Measurements from ENCODE around the gene BTG3. TPM values are rescaled to one million over a fixed set of nuclear protein-coding genes. Genes with fewer than 3 reads are reported as not detected.

BTG3 gene
- total and polyA plus RNA-seq, 10 of the 15 experiments (the other 5 are each of a cell fraction or from before 2014, with no cell fraction given), result 15.7 to 74.4 (median 34.8) TPM

DNA sequence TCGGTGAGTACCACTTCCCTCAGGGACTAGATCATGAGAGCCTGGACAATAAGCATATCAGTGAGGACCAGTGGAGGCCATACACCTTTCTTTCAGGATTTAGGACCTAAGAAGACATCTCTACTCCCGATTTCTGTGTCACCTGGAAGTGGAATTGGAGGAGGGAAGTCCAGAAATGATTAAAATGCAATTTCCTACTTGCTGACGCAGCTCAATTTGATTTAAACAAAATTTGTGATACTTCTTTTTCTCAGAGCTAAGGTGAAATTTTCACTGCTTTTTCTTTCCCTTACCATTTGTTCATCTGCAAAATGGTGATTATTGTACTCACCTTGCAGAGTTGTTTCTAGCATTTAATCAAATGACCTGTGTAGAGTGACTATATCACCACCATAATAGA lies 38.8 kb upstream of the BTG3 start:
- ChIA-PET POLR2A (no interaction called here), RAD21 (ENCODE audit: unreplicated experiment) (no interaction called here), CTCF (interaction anchor here (0.9 kb wide), 1 partner anchor 252 kb away, joined by 3 read pairs; no protein-coding TSS in a partner anchor), SMC1A (ENCODE audit: uncharacterized antibody, unreplicated experiment) (no interaction called here)
- Histone ChIP-seq H3K9ac (ENCODE audit: control insufficient read depth, insufficient read depth, low read length) (no peak overlapping the region), H3K36me3 (ENCODE audit: control insufficient read depth in 2 of 2, insufficient read depth in 2 of 2, low read length in 1 of 2) (no peaks in the 10 kb centered on the region), H3K27me3 (replicated peaks in 1 of 2; ENCODE audit: control insufficient read depth in 2 of 2, insufficient read depth in 2 of 2, low read length in 1 of 2) (no peaks in the 10 kb centered on the region), H3K4me1 (ENCODE audit: control insufficient read depth, insufficient read depth, low read length) (no peaks in the 10 kb centered on the region), H3K9me3 (replicated peaks; ENCODE audit: control insufficient read depth, insufficient read depth, low read length) (no peaks in the 10 kb centered on the region), H3K27ac (ENCODE audit: control insufficient read depth, insufficient read depth) (no peak overlapping the region), H3K79me2 (ENCODE audit: control insufficient read depth, insufficient read depth, low read length) (no peaks in the 10 kb centered on the region), H2AFZ (ENCODE audit: control insufficient read depth, low read depth, low read length) (no peak overlapping the region), H3K4me3 (no peak overlapping the region), H3K4me2 (ENCODE audit: control insufficient read depth, insufficient read depth) (no peak overlapping the region), H4K20me1 (ENCODE audit: control insufficient read depth, insufficient read depth) (no peaks in the 10 kb centered on the region)
- intact Hi-C loops (cut with micrococcal nuclease; ENCODE audit: unreplicated experiment), result no loop called here
- no peak for FAIRE-seq
- no peak for DNase-seq (ENCODE audit: low read depth, low spot score)
- BruUV-seq (replicated peaks), result no TSS peak
- ATAC-seq, result no peak
- WGBS (ENCODE audit: insufficient coverage, insufficient replicate concordance, low lambda C conversion rate, missing lambda C conversion rate), result 29% methylated on average over 3 of the region's 3 CpGs
- in situ Hi-C loops (cut with MboI), result no loop called here
- no peak for TF ChIP-seq MTA2 (IDR thresholded peaks at IDR 0.05; ENCODE audit: low read depth)
- TF ChIP-seq RUNX3 (IDR thresholded peaks at IDR 0.05; ENCODE audit: low read length), result no peak
- TF ChIP-seq, protein P1, sequence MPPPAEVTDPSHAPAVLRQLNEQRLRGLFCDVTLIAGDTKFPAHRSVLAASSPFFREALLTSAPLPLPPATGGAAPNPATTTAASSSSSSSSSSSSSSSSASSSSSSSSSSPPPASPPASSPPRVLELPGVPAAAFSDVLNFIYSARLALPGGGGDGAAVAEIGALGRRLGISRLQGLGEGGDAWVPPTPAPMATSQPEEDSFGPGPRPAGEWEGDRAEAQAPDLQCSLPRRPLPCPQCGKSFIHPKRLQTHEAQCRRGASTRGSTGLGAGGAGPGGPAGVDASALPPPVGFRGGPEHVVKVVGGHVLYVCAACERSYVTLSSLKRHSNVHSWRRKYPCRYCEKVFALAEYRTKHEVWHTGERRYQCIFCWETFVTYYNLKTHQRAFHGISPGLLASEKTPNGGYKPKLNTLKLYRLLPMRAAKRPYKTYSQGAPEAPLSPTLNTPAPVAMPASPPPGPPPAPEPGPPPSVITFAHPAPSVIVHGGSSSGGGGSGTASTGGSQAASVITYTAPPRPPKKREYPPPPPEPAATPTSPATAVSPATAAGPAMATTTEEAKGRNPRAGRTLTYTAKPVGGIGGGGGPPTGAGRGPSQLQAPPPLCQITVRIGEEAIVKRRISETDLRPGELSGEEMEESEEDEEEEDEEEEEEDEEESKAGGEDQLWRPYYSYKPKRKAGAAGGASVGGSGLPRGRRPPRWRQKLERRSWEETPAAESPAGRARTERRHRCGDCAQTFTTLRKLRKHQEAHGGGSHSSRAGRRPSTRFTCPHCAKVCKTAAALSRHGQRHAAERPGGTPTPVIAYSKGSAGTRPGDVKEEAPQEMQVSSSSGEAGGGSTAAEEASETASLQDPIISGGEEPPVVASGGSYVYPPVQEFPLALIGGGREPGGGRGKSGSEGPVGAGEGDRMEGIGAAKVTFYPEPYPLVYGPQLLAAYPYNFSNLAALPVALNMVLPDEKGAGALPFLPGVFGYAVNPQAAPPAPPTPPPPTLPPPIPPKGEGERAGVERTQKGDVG (CRISPR knock-in tag; IDR thresholded peaks at IDR 0.05), result no peak
- no peak for TF ChIP-seq FOS (IDR thresholded peaks at IDR 0.05; ENCODE audit: borderline replicate concordance, extremely low read depth, insufficient read length)
- TF ChIP-seq, protein P2, sequence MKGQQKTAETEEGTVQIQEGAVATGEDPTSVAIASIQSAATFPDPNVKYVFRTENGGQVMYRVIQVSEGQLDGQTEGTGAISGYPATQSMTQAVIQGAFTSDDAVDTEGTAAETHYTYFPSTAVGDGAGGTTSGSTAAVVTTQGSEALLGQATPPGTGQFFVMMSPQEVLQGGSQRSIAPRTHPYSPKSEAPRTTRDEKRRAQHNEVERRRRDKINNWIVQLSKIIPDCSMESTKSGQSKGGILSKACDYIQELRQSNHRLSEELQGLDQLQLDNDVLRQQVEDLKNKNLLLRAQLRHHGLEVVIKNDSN (IDR thresholded peaks at IDR 0.05; ENCODE audit: borderline replicate concordance, extremely low read length, insufficient read depth, low read depth, low read length), result no peak
- TF ChIP-seq, protein P3, sequence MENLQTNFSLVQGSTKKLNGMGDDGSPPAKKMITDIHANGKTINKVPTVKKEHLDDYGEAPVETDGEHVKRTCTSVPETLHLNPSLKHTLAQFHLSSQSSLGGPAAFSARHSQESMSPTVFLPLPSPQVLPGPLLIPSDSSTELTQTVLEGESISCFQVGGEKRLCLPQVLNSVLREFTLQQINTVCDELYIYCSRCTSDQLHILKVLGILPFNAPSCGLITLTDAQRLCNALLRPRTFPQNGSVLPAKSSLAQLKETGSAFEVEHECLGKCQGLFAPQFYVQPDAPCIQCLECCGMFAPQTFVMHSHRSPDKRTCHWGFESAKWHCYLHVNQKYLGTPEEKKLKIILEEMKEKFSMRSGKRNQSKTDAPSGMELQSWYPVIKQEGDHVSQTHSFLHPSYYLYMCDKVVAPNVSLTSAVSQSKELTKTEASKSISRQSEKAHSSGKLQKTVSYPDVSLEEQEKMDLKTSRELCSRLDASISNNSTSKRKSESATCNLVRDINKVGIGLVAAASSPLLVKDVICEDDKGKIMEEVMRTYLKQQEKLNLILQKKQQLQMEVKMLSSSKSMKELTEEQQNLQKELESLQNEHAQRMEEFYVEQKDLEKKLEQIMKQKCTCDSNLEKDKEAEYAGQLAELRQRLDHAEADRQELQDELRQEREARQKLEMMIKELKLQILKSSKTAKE (IDR thresholded peaks at IDR 0.05; ENCODE audit: low read depth, poor library complexity, severe bottlenecking), result no peak
- no peak for TF ChIP-seq HDAC6 (IDR thresholded peaks at IDR 0.05; ENCODE audit: unreplicated experiment)
- TF ChIP-seq, protein P4, sequence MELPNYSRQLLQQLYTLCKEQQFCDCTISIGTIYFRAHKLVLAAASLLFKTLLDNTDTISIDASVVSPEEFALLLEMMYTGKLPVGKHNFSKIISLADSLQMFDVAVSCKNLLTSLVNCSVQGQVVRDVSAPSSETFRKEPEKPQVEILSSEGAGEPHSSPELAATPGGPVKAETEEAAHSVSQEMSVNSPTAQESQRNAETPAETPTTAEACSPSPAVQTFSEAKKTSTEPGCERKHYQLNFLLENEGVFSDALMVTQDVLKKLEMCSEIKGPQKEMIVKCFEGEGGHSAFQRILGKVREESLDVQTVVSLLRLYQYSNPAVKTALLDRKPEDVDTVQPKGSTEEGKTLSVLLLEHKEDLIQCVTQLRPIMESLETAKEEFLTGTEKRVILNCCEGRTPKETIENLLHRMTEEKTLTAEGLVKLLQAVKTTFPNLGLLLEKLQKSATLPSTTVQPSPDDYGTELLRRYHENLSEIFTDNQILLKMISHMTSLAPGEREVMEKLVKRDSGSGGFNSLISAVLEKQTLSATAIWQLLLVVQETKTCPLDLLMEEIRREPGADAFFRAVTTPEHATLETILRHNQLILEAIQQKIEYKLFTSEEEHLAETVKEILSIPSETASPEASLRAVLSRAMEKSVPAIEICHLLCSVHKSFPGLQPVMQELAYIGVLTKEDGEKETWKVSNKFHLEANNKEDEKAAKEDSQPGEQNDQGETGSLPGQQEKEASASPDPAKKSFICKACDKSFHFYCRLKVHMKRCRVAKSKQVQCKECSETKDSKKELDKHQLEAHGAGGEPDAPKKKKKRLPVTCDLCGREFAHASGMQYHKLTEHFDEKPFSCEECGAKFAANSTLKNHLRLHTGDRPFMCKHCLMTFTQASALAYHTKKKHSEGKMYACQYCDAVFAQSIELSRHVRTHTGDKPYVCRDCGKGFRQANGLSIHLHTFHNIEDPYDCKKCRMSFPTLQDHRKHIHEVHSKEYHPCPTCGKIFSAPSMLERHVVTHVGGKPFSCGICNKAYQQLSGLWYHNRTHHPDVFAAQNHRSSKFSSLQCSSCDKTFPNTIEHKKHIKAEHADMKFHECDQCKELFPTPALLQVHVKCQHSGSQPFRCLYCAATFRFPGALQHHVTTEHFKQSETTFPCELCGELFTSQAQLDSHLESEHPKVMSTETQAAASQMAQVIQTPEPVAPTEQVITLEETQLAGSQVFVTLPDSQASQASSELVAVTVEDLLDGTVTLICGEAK (IDR thresholded peaks at IDR 0.05; ENCODE audit: borderline replicate concordance), result no peak
- no peak for TF ChIP-seq SMC3 (IDR thresholded peaks at IDR 0.05; ENCODE audit: borderline replicate concordance, low read length)
- TF ChIP-seq KDM1A (IDR thresholded peaks at IDR 0.05; ENCODE audit: borderline replicate concordance), result no peak
- no peak for TF ChIP-seq CBX3 (IDR thresholded peaks at IDR 0.05; ENCODE audit: borderline replicate concordance, low read depth)
- TF ChIP-seq, protein P5, sequence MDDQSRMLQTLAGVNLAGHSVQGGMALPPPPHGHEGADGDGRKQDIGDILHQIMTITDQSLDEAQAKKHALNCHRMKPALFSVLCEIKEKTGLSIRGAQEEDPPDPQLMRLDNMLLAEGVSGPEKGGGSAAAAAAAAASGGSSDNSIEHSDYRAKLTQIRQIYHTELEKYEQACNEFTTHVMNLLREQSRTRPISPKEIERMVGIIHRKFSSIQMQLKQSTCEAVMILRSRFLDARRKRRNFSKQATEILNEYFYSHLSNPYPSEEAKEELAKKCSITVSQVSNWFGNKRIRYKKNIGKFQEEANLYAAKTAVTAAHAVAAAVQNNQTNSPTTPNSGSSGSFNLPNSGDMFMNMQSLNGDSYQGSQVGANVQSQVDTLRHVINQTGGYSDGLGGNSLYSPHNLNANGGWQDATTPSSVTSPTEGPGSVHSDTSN (IDR thresholded peaks at IDR 0.05; ENCODE audit: insufficient replicate concordance, low read depth, low read length), result no peak

Data from GM12878 (cell line).